Suprapubic skin (tissue), 3 donors: ENCODE measurements around the gene CCNYL1.

Experiments used
- CTCF ChIP-seq, 2 donors: fragments of 200-600 bp in 1 of 2; fragments of 450-650 bp in 1 of 2; sonication (generic) in 1 of 2; IDR thresholded peaks; one replicate each; pipeline ENCODE4 v1.5.1; 2016 to 2019; ENCODE audit warnings: antibody characterized with exemption in 2 of 2, mild to moderate bottlenecking in 1 of 2, moderate library complexity in 1 of 2
- POLR2A ChIP-seq, 2 donors: fragments of 450-650 bp; IDR thresholded peaks; one replicate each; pipeline ENCODE4 v1.6.1; 2017; ENCODE audit warnings: antibody characterized with exemption in 2 of 2, mild to moderate bottlenecking in 2 of 2, moderate library complexity in 2 of 2

GRCh38 chr2:207674266-207674774, 37.1 kb upstream of the CCNYL1 start:
- TF ChIP-seq CTCF (IDR thresholded peaks at IDR 0.05) (no peak), POLR2A (IDR thresholded peaks at IDR 0.05) (no peak)
